ENCODE results near the gene PSMC3. TPM values are rescaled to one million over a fixed set of nuclear protein-coding genes. Genes with fewer than 3 reads are reported as not detected.
A peak's percentile ranks its signal among the peaks of the same experiment; 100 is the strongest.

The PSMC3 gene
- total and polyA plus RNA-seq, 5 experiments from 2014 or later, result 58.4 to 106 (median 91.5) TPM

GRCh38 chr11:47453365-47453764 is 27.1 kb upstream of the PSMC3 start:
- Mint-ChIP-seq H3K27ac (peak overlapping the region in 1 of 10 donors; percentile 75), H3K4me1 (peaks cover 0 to 7% (median 4%) of the 10 kb centered on the region in 4 donors), H3K9me3 (no peaks in the 10 kb centered on the region), H3K4me3 (no peak overlapping the region), H3K27me3 (no peaks in the 10 kb centered on the region), H3K36me3 (no peaks in the 10 kb centered on the region)
- POLR2A ChIA-PET, result interaction anchor here (1.4 kb wide), 1 partner anchor 132 kb away, joined by 3 read pairs; no protein-coding TSS in a partner anchor
- DNase-seq, result no peak
- ATAC-seq, result no peak

- Mint-ChIP-seq H3K27me3 (no peaks in the 10 kb centered on the region), H3K36me3 (no peaks in the 10 kb centered on the region), H3K4me3 (no peak overlapping the region), H3K9me3 (no peaks in the 10 kb centered on the region), H3K4me1 (peaks cover 0 to 7% (median 4%) of the 10 kb centered on the region in 4 donors), H3K27ac (no peak overlapping the region)
- DNase-seq (no peak), ATAC-seq (no peak)
- POLR2A ChIA-PET, result no interaction called here
Measured at GRCh38 chr11:47451990-47452389, 25.8 kb upstream of the PSMC3 start.

- Mint-ChIP-seq H3K36me3 (no peaks in the 10 kb centered on the region), H3K4me3 (no peak overlapping the region), H3K9me3 (no peaks in the 10 kb centered on the region), H3K27ac (no peak overlapping the region), H3K4me1 (peaks cover 0 to 7% (median 4%) of the 10 kb centered on the region in 4 donors), H3K27me3 (no peaks in the 10 kb centered on the region)
- no peak for ATAC-seq
- POLR2A ChIA-PET, result interaction anchor here (0.7 kb wide), 1 partner anchor 1273 kb away, joined by 3 read pairs; no protein-coding TSS in a partner anchor
- no peak for DNase-seq
Measured at GRCh38 chr11:47451436-47451835, 25.2 kb upstream of the PSMC3 start.

- H3K4me1 Mint-ChIP-seq, result peaks cover 0 to 7% (median 4%) of the 10 kb centered on the region in 4 donors
- ATAC-seq (no peak), DNase-seq (no peak)
- POLR2A ChIA-PET, result no interaction called here
- peak overlapping the region in 1 of 10 donors; percentile 57 for H3K27ac Mint-ChIP-seq
- no peaks in the 10 kb centered on the region for H3K9me3 Mint-ChIP-seq
- H3K27me3 Mint-ChIP-seq, result no peaks in the 10 kb centered on the region
- H3K36me3 Mint-ChIP-seq, result peaks cover 0 to 1% (median 0%) of the 10 kb centered on the region in 3 donors
- H3K4me3 Mint-ChIP-seq, result no peak overlapping the region
Measured at GRCh38 chr11:47449541-47449940, 23.3 kb upstream of the PSMC3 start.

- Mint-ChIP-seq H3K36me3 (peaks cover 0 to 1% (median 0%) of the 10 kb centered on the region in 3 donors), H3K27me3 (no peaks in the 10 kb centered on the region), H3K4me1 (peaks cover 0 to 3% (median 0%) of the 10 kb centered on the region in 4 donors), H3K27ac (peak within 1 kb of the TSS in 2 of 10 donors; percentile 44 to 57), H3K9me3 (no peaks in the 10 kb centered on the region), H3K4me3 (no peak within 1 kb of the TSS)
- POLR2A ChIA-PET, result no interaction called here
- no peak for DNase-seq
- no peak for ATAC-seq
Measured at GRCh38 chr11:47448566-47449427, 22.6 kb upstream of the PSMC3 start, which contains the start of gene RAPSN. Gene RAPSN (minus strand): TSS chr11:47449136. CDS start chr11:47448964, 172 bp downstream.

GRCh38 chr11:47447906-47448305 is 21.7 kb upstream of the PSMC3 start:
- peaks cover 0 to 1% (median 0%) of the 10 kb centered on the region in 3 donors for H3K36me3 Mint-ChIP-seq

GRCh38 chr11:47446833-47447232 is 20.6 kb upstream of the PSMC3 start:
- Mint-ChIP-seq H3K27me3 (no peaks in the 10 kb centered on the region), H3K9me3 (no peaks in the 10 kb centered on the region), H3K4me1 (peaks cover 0 to 9% (median 4%) of the 10 kb centered on the region in 4 donors), H3K27ac (peak overlapping the region in 4 of 10 donors; percentile 12 to 50 (median 17)), H3K36me3 (peaks cover 0 to 1% (median 0%) of the 10 kb centered on the region in 3 donors), H3K4me3 (no peak overlapping the region)
- POLR2A ChIA-PET, result no interaction called here
- no peak for DNase-seq
- no peak for ATAC-seq

More at GRCh38 chr11:47447906-47448305, 21.7 kb upstream of the PSMC3 start:
- ATAC-seq (no peak), DNase-seq (no peak)
- POLR2A ChIA-PET, result no interaction called here
- no peak overlapping the region for H3K4me3 Mint-ChIP-seq
- H3K4me1 Mint-ChIP-seq, result peaks cover 0 to 7% (median 4%) of the 10 kb centered on the region in 4 donors
- H3K9me3 Mint-ChIP-seq, result no peaks in the 10 kb centered on the region
- no peak overlapping the region for H3K27ac Mint-ChIP-seq
- H3K27me3 Mint-ChIP-seq, result no peaks in the 10 kb centered on the region

GRCh38 chr11:47445840-47446239 is 19.6 kb upstream of the PSMC3 start:
- H3K4me1 Mint-ChIP-seq, result peaks cover 0 to 9% (median 4%) of the 10 kb centered on the region in 4 donors
- H3K27me3 Mint-ChIP-seq, result no peaks in the 10 kb centered on the region
- no peak overlapping the region for H3K27ac Mint-ChIP-seq
- ATAC-seq, result no peak
- peaks cover 0 to 1% (median 0%) of the 10 kb centered on the region in 3 donors for H3K36me3 Mint-ChIP-seq
- H3K9me3 Mint-ChIP-seq, result no peaks in the 10 kb centered on the region
- DNase-seq, result no peak
- no peak overlapping the region for H3K4me3 Mint-ChIP-seq
- POLR2A ChIA-PET, result interaction anchor here (0.7 kb wide), 1 partner anchor 296 kb away, joined by 3 read pairs; no protein-coding TSS in a partner anchor

GRCh38 chr11:47443817-47444216 is 17.6 kb upstream of the PSMC3 start:
- Mint-ChIP-seq H3K27ac (peak overlapping the region in 1 of 10 donors; percentile 24), H3K4me3 (no peak overlapping the region), H3K27me3 (no peaks in the 10 kb centered on the region), H3K9me3 (no peaks in the 10 kb centered on the region), H3K4me1 (peaks cover 0 to 9% (median 4%) of the 10 kb centered on the region in 4 donors), H3K36me3 (peaks cover 0 to 1% (median 0%) of the 10 kb centered on the region in 3 donors)
- DNase-seq (no peak), ATAC-seq (no peak)
- POLR2A ChIA-PET, result interaction anchor here (0.6 to 1.0 kb wide), 2 partner anchors 31 to 172 kb away, joined by 3 to 9 read pairs; no protein-coding TSS in a partner anchor

GRCh38 chr11:47443028-47443700 is 16.9 kb upstream of the PSMC3 start:
- H3K27me3 Mint-ChIP-seq, result no peaks in the 10 kb centered on the region
- peaks cover 0 to 1% (median 0%) of the 10 kb centered on the region in 3 donors for H3K36me3 Mint-ChIP-seq
- no peaks in the 10 kb centered on the region for H3K9me3 Mint-ChIP-seq
- peak overlapping the region in 3 of 10 donors; percentile 5 to 37 (median 24) for H3K4me3 Mint-ChIP-seq
- peak in 1 of 2 donors; percentile 53 for ATAC-seq
- DNase-seq, result no peak
- peak overlapping the region in 4 of 10 donors; percentile 29 to 86 (median 52) for H3K27ac Mint-ChIP-seq
- H3K4me1 Mint-ChIP-seq, result peaks cover 0 to 9% (median 4%) of the 10 kb centered on the region in 4 donors
- POLR2A ChIA-PET, result interaction anchor here (0.6 kb wide), 1 partner anchor 171 kb away, joined by 3 read pairs; no protein-coding TSS in a partner anchor

GRCh38 chr11:47442514-47442913 is 16.3 kb upstream of the PSMC3 start:
- H3K4me3 Mint-ChIP-seq, result no peak overlapping the region
- DNase-seq (no peak), ATAC-seq (no peak)
- H3K27me3 Mint-ChIP-seq, result no peaks in the 10 kb centered on the region
- H3K27ac Mint-ChIP-seq, result no peak overlapping the region
- peaks cover 0 to 1% (median 0%) of the 10 kb centered on the region in 3 donors for H3K36me3 Mint-ChIP-seq
- no peaks in the 10 kb centered on the region for H3K9me3 Mint-ChIP-seq
- H3K4me1 Mint-ChIP-seq, result peaks cover 0 to 9% (median 4%) of the 10 kb centered on the region in 4 donors
- POLR2A ChIA-PET, result no interaction called here

GRCh38 chr11:47441421-47441820 is 15.2 kb upstream of the PSMC3 start:
- DNase-seq (no peak), ATAC-seq (no peak)
- POLR2A ChIA-PET, result no interaction called here
- H3K27me3 Mint-ChIP-seq, result no peaks in the 10 kb centered on the region
- H3K36me3 Mint-ChIP-seq, result peaks cover 0 to 1% (median 0%) of the 10 kb centered on the region in 3 donors
- no peaks in the 10 kb centered on the region for H3K9me3 Mint-ChIP-seq
- peaks cover 0 to 9% (median 4%) of the 10 kb centered on the region in 4 donors for H3K4me1 Mint-ChIP-seq
- H3K4me3 Mint-ChIP-seq, result peak overlapping the region in 1 of 10 donors; percentile 8
- no peak overlapping the region for H3K27ac Mint-ChIP-seq

Measured in naive thymus-derived CD8-positive, alpha-beta T cell (primary cell).